ENCODE results near the gene PDE11A.
A peak's percentile ranks its signal among the peaks of the same experiment; 100 is the strongest.

PDE11A gene

GRCh38 chr2:177753682-177754491 is 318.7 kb downstream of the PDE11A start:
- DNase-seq = no peak

GRCh38 chr2:177748360-177748759 is 324.2 kb downstream of the PDE11A start:
- DNase-seq = no peak

DNA sequence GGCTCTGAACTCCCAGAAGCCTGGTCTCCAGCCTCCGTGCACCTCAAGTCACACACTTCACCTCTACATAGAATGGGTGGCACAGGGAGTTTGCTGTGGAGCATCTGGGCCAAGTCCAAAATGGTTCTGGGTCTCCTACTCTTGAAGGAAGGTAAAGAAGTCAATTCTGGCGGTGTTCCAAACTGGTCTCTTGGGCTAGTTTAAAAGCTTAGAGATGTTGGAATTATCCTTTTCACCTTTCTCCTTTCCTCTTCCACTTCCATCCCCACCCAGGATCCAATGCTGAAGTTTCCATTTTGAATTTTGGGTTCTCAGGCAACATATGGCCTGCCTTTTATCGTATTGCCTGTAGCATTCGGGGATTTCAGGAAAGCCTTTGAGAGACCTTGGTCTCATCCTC is 325.2 kb downstream of the PDE11A start:
- DNase-seq = no peak

- no peak for DNase-seq
Measured at GRCh38 chr2:177746358-177746757, 326.2 kb downstream of the PDE11A start.

- no peak for DNase-seq
Measured at GRCh38 chr2:177745531-177745930, 327.0 kb downstream of the PDE11A start.

DNA sequence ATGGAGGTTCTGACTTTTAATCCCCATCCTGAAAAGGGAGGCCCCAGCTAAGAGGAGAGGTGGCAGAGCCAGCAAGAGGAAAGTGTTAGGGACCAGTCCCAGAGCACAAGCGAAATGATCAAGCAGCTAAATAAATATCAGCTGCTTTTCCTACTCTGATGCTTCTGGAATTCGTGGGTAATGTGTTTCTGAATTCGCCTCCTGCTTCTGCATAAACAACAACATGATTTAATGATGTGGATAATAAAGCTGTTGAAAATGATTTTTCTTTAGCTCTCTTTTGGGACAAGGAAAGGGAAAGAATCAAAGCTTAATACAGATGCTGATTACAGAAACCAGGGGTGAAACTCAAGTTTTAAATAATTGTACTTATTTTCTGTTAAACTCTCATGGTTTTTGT is 329.7 kb downstream of the PDE11A start:
- DNase-seq = no peak

DNA sequence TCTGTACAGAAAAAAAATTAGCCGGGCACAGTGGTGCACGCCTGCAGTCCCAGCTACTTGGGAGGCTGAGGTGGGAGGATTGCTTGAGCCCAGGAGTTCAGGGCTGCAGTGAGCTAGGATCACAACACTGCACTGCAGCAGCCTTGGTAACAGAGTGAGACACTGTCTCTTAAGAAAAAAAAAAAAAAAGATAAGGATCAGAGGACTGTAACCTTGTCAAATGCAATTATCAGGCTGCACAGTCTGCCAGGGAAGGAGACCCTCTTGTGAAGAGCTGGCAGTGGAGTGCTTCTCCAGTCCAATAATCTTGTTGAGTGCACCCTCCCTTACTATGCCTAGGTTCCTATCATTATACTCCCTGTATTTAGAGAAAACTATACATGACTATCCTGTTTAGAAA is 330.7 kb downstream of the PDE11A start:
- no peak for DNase-seq

DNA sequence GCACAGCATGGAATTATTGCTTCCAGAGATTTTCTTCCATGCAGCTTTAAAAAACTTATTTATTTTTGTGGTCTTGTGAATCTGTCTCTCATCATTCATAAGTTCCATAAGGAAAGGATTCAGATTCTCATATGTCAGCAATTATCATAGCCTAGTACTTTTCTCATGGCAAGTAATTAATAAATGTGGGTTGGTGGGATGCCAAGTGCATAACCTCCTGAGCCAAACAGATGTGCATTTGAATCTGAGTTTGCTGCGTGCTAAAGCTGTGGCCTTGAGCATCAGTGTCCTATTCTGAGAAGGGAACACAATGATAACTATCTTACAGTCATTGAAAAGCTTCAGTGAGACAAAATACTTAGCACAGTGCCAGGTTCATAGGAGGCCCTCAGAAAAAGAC is 331.9 kb downstream of the PDE11A start:
- DNase-seq = peak; percentile 5

GRCh38 chr2:177738461-177739235 is 333.9 kb downstream of the PDE11A start:
- no peak for DNase-seq

DNA sequence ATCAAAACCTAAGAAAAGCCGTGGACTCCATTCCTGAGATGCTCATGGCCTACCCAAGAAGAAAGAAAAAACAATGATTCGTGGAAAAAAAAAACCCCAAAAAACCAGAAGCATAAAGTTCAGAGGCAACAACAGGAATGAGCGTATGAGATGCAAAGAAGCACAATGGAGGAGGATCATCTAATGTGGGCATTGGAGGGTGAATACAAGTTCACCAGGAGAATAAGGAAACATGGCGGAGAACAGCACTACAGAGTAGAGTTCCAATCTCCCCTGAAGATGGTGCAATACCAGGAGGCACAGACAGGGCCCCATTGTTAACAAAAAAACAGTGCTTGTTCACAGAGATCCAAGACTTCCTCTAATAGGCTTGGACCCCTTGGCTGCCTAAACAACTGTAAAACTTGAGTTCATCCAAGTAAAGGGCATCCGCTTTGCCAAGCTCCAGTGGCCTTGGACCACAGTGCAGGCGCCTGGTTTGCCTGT is 337.2 kb downstream of the PDE11A start:
- no peak for DNase-seq

DNA sequence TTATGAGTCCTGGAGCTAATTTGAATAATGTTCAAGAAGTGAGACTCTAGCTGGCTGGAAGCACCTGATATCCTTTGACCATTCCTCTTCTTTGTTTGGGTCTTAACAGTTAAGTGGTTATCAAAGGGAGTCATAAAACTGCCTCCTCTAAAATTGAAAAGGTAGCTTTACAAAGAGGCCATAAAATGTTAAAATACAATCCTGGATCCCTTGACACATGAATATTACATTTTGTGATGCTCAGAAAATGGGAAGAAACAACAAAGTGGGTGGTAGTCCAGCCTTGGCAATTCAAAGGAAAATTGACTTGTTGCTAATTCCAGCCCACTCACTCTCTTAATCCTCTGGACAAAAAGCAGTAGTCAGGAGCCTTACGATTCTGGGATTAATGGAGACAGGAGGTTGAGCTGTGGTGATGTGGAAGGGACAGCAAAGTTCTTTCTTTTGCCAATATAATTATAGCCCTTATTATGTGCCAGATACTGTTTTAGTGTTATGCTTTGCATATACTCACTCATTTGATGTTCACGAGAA is 339.2 kb downstream of the PDE11A start:
- DNase-seq = no peak

- no peak for DNase-seq
Measured at GRCh38 chr2:177731384-177731783, 341.2 kb downstream of the PDE11A start.

DNA sequence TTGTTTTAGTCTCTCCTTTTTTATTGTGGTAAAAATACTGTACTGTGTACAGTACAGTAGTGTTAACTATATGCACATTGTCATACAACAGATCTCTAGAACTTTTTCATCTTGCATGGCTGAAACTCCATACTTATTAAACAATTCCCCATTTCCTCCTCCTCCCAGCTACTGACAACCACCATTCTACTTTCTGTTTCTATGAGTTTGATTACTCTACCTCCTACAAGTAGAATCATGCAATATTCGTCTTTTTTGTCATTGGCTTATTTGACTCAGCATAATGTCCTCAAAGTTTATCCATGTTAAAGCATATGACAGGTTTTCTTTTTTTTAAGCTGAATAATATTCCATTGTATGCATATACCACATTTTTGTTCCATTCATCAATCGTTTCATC is 341.8 kb downstream of the PDE11A start:
- DNase-seq = no peak

DNA sequence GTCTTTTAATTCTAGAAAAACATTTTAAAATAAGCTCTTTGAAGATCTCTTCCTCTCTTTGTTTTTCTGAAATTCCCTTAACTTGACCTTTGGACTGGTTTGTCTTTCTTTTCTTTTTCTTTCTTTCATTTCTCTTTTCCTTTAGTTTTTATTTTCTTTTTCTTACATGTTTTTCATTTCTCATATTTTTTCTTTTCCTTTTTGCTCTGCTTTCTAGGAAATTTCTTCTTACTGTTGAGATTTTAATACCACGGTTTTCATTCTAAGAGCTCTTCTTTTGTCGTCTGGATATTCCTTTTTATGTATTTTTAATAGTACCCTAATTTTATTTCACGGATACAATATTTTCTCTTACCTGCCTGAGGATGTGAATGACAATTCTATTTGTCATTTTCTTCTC is 342.2 kb downstream of the PDE11A start:
- no peak for DNase-seq

GRCh38 chr2:177728920-177729319 is 343.7 kb downstream of the PDE11A start:
- DNase-seq = no peak

DNA sequence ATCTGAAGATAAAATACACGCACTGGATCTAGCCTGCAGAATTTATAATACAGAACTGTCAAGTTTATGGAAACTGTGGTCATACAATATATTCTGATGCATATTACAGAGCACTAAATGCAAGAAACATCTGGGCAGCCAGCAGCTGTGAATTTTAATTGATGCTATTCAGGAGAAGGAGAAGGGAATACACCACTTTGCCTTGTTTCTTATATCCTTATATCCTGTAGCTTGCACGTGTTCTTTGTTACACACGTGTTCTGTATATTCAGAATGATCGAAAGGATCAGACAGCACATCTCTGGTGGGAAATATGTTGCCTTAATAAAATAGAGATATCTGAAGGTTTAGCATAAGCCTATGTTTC is 344.2 kb downstream of the PDE11A start:
- DNase-seq = no peak

GRCh38 chr2:177727577-177728398 is 344.8 kb downstream of the PDE11A start:
- DNase-seq = no peak

DNA sequence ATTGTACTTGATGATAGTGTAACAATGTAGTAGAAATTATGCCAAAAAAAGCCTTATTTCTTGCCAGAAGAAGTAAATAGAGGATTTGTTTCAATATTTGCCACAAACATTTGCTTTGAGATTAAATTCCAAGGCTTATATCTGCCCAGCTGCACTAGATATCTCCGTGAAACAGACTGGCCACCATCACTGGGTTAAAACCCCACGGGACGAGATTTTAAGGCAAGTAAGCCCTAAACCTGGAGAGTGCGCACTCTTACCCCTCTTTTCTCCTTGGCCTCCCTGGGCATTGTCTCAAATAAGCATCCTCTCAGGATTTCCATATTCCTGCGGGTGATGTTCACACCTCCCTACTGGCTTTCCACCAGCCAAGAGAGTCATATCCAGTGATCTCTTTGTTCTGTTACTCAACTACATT is 345.6 kb downstream of the PDE11A start:
- no peak for DNase-seq

DNA sequence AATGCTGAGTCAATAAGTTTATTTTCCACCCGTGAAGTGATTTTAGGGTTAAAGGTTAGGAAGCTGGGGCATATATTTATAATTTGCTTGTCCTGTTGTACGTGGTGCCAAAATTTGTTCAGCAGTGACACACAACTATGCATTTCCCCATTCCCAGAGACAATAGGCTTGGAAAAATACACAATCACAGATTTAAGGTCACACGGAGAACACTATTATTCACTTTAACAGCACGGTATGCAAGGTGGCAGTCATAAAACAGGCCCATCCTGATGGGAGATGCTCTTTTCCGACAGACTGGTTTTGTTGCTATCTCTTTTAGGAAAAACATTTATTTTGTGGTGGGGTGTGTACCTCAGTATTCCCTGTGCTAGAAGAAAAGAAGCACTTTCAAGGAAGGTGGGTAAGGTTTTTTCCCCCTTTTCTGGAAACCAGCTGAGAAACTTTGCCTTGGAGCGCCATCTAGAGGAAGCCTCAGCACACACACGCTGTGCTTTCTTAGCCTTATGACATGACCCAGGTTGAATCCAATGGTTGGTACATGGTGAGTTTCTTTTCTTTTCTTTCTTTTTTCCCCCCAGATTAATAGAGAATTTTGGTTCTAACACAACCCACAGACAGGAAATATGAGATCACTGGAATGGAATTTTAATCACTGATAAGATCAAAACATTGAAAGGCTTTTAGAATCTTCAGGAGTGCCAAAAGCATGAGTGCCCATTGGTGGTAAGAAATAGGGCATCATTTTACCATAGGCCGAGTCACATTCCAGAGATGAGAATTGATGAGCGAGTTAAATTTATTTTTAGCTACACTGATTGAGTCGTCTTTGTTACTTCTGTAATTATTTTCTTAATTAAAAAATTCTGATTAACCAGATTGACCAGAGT is 347.9 kb downstream of the PDE11A start:
- DNase-seq = peak; percentile 81

DNA sequence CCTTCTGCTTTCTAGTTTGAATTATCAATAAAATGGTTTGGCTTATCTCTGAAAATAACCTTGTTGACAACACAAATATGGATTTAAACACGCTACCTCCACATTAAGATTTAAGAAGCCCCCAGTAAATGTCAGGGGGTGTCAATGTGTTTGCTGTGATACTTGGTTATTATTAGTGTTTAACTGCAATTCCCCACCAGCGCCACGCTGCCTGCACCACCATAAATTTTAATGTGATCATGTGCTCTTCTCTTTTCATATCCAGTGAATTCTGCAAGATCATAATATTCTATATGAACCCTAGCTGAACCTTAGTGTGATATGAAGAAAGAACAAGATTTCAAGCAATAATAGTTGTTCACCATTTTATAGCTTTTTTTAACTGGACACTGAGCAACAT is 349.3 kb downstream of the PDE11A start:
- no peak for DNase-seq

DNA sequence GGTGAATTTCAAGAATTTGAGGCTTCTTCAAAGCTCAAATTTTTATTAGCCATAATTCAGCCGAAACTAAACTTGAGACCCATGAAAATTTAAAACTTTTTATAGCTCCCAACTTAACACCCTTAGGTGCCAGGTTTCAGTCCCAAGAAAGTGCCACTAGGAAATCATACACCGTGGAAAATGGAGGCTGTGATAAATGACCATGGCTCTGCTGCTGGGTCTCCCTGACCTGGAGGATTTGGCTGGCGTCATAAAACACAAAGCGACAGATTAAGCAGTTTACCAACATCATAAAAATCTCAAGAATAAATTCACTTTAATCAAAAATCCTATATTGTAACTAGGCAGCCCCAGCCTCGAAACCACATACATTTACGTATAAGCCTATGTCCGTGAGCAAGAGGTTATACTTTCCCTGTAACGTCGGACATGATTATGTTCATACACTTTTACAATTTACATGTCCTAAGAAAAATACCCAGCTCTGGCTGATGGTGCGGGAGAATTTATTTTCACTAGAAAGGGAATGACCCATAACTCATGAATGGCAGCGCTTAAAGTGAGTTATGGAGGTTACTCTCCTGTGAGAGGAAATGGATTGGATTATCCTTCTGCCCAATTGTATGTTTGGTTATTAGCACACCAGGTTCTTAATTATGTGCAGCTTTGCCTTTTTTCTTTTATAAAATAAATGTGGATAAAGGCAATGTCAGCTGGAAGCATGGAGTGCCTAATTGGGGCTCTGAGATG is 350.6 kb downstream of the PDE11A start:
- DNase-seq = no peak
